Measurements from ENCODE around the gene MACROD2.

MACROD2 gene

GRCh38 chr20:15240801-15241200 is 1245.5 kb downstream of the MACROD2 start:
- no peak for TF ChIP-seq CTCF (conservative IDR thresholded peaks at IDR 0.05; ENCODE audit: control insufficient read depth, insufficient read depth, low read depth, low read length)
- H3K4me3 ChIP-seq (ENCODE audit: control insufficient read depth, low read depth, low read length), result no peak overlapping the region
- no peak for DNase-seq (ENCODE audit: low read depth)

DNA sequence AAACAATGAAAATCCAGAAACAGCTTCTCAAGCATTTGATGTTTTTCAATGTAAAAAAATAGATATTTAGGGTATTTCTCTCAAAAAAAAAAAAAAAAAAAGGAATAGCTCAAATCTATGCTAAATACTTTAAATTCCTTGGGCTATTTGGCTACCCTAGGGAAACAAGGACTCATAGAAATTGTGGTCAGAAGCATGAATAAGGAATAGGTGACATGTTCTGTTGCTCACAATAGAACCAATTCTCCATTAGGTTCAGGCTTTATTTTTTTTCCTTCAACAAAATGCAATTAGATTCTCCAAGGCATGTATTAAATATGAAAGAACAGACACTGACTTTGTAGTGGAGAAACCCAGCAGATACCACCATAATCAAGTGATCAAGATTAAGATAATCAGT is 1246.4 kb downstream of the MACROD2 start:
- no peak overlapping the region for H3K4me3 ChIP-seq (ENCODE audit: control insufficient read depth, low read depth, low read length)
- TF ChIP-seq CTCF (conservative IDR thresholded peaks at IDR 0.05; ENCODE audit: control insufficient read depth, insufficient read depth, low read depth, low read length), result no peak
- DNase-seq (ENCODE audit: low read depth), result no peak

DNA sequence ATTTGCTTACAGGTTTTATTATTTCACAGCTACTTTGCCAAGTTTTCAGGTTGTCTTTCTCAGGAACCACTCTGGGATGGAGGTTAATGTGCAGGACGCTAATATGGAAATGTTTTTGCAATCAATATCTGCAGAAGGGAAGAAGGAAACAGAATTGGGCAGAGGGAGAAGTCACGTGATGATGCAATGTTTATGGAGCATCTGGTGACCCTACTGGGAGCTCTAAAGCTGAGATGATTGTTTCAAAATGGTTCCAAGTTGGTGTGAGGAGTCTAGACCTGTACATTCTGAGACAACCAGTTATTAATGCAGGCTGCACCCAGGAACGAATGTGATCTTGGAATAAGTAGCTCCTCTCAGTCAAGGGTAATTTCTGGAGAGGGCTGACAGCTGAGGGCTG is 1247.5 kb downstream of the MACROD2 start:
- DNase-seq (ENCODE audit: low read depth), result no peak
- H3K4me3 ChIP-seq (ENCODE audit: control insufficient read depth, low read depth, low read length), result no peak overlapping the region
- no peak for TF ChIP-seq CTCF (conservative IDR thresholded peaks at IDR 0.05; ENCODE audit: control insufficient read depth, insufficient read depth, low read depth, low read length)

GRCh38 chr20:15245896-15246295 is 1250.6 kb downstream of the MACROD2 start:
- H3K4me3 ChIP-seq (ENCODE audit: control insufficient read depth, low read depth, low read length), result no peak overlapping the region
- no peak for DNase-seq (ENCODE audit: low read depth)
- no peak for TF ChIP-seq CTCF (conservative IDR thresholded peaks at IDR 0.05; ENCODE audit: control insufficient read depth, insufficient read depth, low read depth, low read length)

- no peak for TF ChIP-seq CTCF (conservative IDR thresholded peaks at IDR 0.05; ENCODE audit: control insufficient read depth, insufficient read depth, low read depth, low read length)
- no peak for DNase-seq (ENCODE audit: low read depth)
- H3K4me3 ChIP-seq (ENCODE audit: control insufficient read depth, low read depth, low read length), result no peak overlapping the region
Measured at GRCh38 chr20:15248618-15249395, 1253.5 kb downstream of the MACROD2 start.

DNA sequence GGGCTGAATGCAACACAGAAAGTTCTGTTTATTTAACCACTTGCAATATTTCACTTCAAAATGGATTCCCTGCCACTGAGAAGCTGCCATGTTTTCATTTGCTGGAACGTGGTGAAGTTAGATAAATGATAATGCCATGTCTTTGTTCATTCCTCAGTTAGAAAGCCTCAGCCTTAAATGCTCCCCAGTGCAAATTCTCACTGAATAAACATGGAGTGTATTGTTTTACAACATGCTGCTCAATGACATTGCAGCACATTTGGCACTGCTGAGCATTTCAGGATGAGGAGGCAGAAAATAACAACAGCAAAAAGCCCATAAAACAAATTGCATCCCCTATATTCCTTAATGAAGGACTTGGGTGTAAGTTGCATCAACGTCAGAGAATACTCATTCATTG is 1255.9 kb downstream of the MACROD2 start:
- no peak overlapping the region for H3K4me3 ChIP-seq (ENCODE audit: control insufficient read depth, low read depth, low read length)
- TF ChIP-seq CTCF (conservative IDR thresholded peaks at IDR 0.05; ENCODE audit: control insufficient read depth, insufficient read depth, low read depth, low read length), result no peak
- DNase-seq (ENCODE audit: low read depth), result no peak
